ENCODE results near the gene EMC8. TPM values are rescaled to one million over a fixed set of nuclear protein-coding genes. Genes with fewer than 3 reads are reported as not detected.

Gene EMC8
- total RNA-seq, 2 donors from 2014 or later: 30.2 to 38.8 TPM

DNA sequence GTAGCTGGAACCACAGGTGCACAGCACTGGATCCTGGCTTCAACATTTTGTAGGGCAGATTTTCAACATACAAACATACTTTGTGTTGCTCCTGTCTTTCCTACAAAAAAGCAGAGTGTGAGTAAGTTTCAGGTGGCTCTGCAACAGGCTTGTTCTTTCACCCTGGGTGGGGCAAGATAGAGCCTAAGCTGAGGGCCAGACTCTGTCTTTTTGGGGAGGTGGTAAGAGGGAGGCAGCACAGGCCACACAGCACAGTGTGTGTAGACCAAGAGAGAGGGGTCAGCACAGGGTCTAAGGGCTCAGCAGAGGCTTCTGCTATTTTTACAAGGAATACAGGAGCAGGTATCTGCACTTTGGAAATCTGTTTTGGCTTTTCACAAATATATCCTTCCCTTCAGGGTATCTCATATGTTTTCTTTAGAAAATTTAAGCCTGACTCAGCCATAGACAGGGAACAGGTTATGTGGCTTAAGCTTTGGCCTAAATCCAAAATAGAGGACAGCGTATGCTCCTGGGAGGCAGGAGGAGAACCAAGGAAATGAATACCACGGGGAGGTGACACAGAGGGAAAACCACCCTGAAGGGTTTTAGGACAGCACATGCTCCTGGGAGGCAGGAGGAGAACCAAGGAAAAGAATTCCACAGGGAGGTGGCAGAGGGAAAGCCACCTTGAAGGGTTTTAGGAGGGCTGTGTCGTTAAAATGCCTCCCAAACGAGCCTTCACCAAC, 21.6 kb downstream of the EMC8 start:
- WGBS: 25% methylated on average over 4 of the region's 4 CpGs
- Histone ChIP-seq H3K36me3 (no peaks in the 10 kb centered on the region), H3K27me3 (replicated peaks; ENCODE audit: insufficient read depth) (no peaks in the 10 kb centered on the region), H3K4me3 (no peak overlapping the region), H3K9me3 (no peaks in the 10 kb centered on the region), H3K4me1 (replicated peaks) (peaks cover 5% of the 10 kb centered on the region), H3K27ac (peak overlapping the region; percentile 28 to 51)
- TF ChIP-seq, protein P1, sequence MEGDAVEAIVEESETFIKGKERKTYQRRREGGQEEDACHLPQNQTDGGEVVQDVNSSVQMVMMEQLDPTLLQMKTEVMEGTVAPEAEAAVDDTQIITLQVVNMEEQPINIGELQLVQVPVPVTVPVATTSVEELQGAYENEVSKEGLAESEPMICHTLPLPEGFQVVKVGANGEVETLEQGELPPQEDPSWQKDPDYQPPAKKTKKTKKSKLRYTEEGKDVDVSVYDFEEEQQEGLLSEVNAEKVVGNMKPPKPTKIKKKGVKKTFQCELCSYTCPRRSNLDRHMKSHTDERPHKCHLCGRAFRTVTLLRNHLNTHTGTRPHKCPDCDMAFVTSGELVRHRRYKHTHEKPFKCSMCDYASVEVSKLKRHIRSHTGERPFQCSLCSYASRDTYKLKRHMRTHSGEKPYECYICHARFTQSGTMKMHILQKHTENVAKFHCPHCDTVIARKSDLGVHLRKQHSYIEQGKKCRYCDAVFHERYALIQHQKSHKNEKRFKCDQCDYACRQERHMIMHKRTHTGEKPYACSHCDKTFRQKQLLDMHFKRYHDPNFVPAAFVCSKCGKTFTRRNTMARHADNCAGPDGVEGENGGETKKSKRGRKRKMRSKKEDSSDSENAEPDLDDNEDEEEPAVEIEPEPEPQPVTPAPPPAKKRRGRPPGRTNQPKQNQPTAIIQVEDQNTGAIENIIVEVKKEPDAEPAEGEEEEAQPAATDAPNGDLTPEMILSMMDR (IDR thresholded peaks at IDR 0.05): no peak
- TF ChIP-seq POLR2AphosphoS5 (IDR thresholded peaks at IDR 0.05): peak; percentile 72
- DNase-seq (ENCODE audit: low spot score): peak; percentile 22
- intact Hi-C loops (cut with DNase I): no loop called here

DNA sequence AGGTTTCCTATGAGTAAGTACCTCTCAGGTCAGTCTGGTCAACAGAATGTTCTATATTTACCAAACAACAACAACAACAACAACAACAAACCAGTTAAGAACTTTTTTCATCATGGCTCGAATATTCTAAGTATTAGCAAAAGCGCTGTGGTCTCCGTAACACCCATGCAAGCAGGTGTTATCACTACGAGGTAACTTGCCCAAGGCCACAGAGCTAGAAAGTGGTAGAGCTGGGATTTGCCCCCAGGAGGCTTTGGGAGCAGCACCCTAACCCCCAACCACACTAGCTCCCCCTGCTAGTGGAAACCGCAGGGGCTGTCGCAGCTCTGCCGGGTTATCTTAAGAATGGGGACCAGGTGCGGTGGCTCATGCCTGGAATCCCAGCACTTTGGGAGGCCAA, 24.5 kb downstream of the EMC8 start:
- TF ChIP-seq POLR2A (IDR thresholded peaks at IDR 0.05): no peak
- TF ChIP-seq POLR2AphosphoS5 (IDR thresholded peaks at IDR 0.05): no peak
- TF ChIP-seq, protein P1 (IDR thresholded peaks at IDR 0.05): no peak
- no peaks in the 10 kb centered on the region for H3K9me3 ChIP-seq
- no peaks in the 10 kb centered on the region for H3K36me3 ChIP-seq
- no peak overlapping the region for H3K27ac ChIP-seq
- no peak overlapping the region for H3K4me3 ChIP-seq
- no peaks in the 10 kb centered on the region for H3K27me3 ChIP-seq (replicated peaks; ENCODE audit: insufficient read depth)
- intact Hi-C loops (cut with DNase I): no loop called here
- H3K4me1 ChIP-seq (replicated peaks): no peaks in the 10 kb centered on the region
- no peak for DNase-seq (ENCODE audit: low spot score)
- 93% methylated on average over 8 of the region's 8 CpGs for WGBS

DNA sequence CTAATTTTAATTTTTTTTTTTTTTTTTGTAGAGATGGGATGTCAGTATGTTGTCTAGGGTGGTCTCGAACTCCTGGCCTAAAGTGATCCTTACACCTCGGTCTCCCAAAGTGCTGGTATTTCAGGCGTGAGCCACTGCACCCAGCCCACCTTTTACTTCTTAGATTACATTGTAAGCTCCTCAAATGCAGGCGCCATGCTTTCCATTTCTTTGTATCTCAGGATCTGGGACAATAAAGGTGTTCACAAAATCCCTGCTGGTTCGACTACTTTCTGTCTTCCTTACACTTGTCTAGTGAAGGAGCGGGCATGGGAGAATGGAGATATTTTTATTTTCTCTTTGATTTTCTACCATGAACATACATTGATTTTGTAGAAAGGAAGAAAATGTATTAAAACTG, 25.2 kb downstream of the EMC8 start:
- no peak for DNase-seq (ENCODE audit: low spot score)
- Histone ChIP-seq H3K27me3 (replicated peaks; ENCODE audit: insufficient read depth) (no peaks in the 10 kb centered on the region), H3K9me3 (no peaks in the 10 kb centered on the region), H3K36me3 (no peaks in the 10 kb centered on the region), H3K4me3 (no peak overlapping the region), H3K4me1 (replicated peaks) (no peaks in the 10 kb centered on the region), H3K27ac (no peak overlapping the region)
- intact Hi-C loops (cut with DNase I): no loop called here
- TF ChIP-seq POLR2AphosphoS5 (IDR thresholded peaks at IDR 0.05) (no peak), POLR2A (IDR thresholded peaks at IDR 0.05) (no peak)
- TF ChIP-seq, protein P1 (IDR thresholded peaks at IDR 0.05): no peak
- WGBS: 75% methylated on average over 6 of the region's 6 CpGs

DNA sequence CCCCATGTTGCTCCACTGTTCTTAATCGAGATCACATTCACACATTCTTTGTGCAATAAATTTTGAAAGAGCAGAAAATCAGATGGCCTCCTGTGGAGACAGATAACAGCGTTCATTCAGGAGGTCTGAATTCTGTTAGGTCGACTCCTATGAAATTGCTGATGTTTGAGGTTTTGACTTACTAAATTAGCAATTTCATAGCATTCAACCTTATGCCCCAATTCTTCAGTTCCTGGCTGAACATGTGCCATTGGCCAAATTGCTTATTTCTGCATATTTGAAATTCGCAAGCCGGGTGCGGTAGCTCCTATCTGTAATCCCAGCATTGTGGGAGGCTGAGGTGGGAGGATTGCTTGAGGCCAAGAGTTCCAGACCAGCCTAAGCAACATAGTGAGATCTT, 26.3 kb downstream of the EMC8 start:
- no peak for DNase-seq (ENCODE audit: low spot score)
- no peak overlapping the region for H3K27ac ChIP-seq
- TF ChIP-seq, protein P1 (IDR thresholded peaks at IDR 0.05): no peak
- TF ChIP-seq POLR2A (IDR thresholded peaks at IDR 0.05) (no peak), POLR2AphosphoS5 (IDR thresholded peaks at IDR 0.05) (no peak)
- no peaks in the 10 kb centered on the region for H3K27me3 ChIP-seq (replicated peaks; ENCODE audit: insufficient read depth)
- H3K36me3 ChIP-seq: no peaks in the 10 kb centered on the region
- no peaks in the 10 kb centered on the region for H3K4me1 ChIP-seq (replicated peaks)
- WGBS: 95% methylated on average over 6 of the region's 6 CpGs
- H3K4me3 ChIP-seq: no peak overlapping the region
- H3K9me3 ChIP-seq: no peaks in the 10 kb centered on the region
- intact Hi-C loops (cut with DNase I): no loop called here

DNA sequence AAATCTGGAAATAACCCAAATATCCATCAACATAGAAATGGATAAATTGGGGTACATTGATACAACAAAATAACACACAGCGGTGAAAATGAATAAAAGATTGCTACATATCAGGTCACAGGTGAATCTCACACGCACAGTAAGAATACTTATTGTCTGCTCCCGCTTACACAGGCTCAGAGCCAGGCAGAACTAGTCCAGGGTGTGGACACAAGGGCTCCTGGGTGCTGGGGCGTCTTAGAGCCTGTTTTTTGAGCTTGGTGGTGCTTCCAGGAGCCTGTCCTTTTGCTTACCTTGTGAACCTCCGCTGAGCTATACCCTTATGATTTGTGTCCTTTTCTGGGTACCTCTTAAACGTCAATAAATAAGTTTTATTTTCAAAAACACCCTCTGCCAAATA, 28.6 kb downstream of the EMC8 start:
- no peak overlapping the region for H3K27ac ChIP-seq
- H3K36me3 ChIP-seq: no peaks in the 10 kb centered on the region
- H3K9me3 ChIP-seq: no peaks in the 10 kb centered on the region
- intact Hi-C loops (cut with DNase I): no loop called here
- H3K4me3 ChIP-seq: no peak overlapping the region
- TF ChIP-seq POLR2AphosphoS5 (IDR thresholded peaks at IDR 0.05): peak; percentile 44
- TF ChIP-seq POLR2A (IDR thresholded peaks at IDR 0.05): no peak
- WGBS: 65% methylated on average over 6 of the region's 6 CpGs
- no peaks in the 10 kb centered on the region for H3K27me3 ChIP-seq (replicated peaks; ENCODE audit: insufficient read depth)
- DNase-seq (ENCODE audit: low spot score): peak; percentile 51
- H3K4me1 ChIP-seq (replicated peaks): no peaks in the 10 kb centered on the region
